HEK293 (cell line): Measurements from ENCODE around the gene LPCAT2.

Experiments used
- CTCF ChIA-PET: fragments of 350-600 bp; formaldehyde crosslinking; extraction: SDS; loops from one replicate; lab custom pipeline; 2021; ENCODE audit warnings: antibody characterized with exemption; lab: Yijun Ruan, JAX
- POLR2A ChIA-PET: fragments of 300-600 bp; formaldehyde crosslinking; extraction: SDS; loops from one replicate; lab custom pipeline; 2020; ENCODE audit warnings: antibody characterized with exemption, inconsistent platforms; lab: Yijun Ruan, JAX
- H3K27ac ChIP-seq: fragments of 200-500 bp; sonication (Bioruptor generic); 2 replicates; pipeline ENCODE4 v1.5.1; 2014; ENCODE audit warnings: low read depth, low read length, control low read depth, inconsistent platforms; ENCODE audit errors: extremely low read depth
- H3K36me3 ChIP-seq, 2 experiments: fragments of 200-500 bp in 1 of 2; sonication (Bioruptor generic) in 1 of 2; 1 replicate in 1 of 2; 2 replicates in 1 of 2; pipeline ENCODE4 v1.5.1; 2014 to 2017; ENCODE audit warnings: inconsistent platforms in 2 of 2, low read length in 2 of 2; ENCODE audit not compliant: control insufficient read depth in 2 of 2, insufficient read depth in 1 of 2
- H3K4me1 ChIP-seq: fragments of 200-500 bp; sonication (Bioruptor generic); 2 replicates; pipeline ENCODE4 v1.5.1; 2014; ENCODE audit warnings: mild to moderate bottlenecking, low read length, inconsistent platforms; ENCODE audit not compliant: control insufficient read depth, insufficient read depth
- H3K4me3 ChIP-seq: 2 replicates; pipeline ENCODE4 v1.5.1; 2011; ENCODE audit warnings: low read depth, mild to moderate bottlenecking, control low read depth, low read length, moderate library complexity
- H3K9me3 ChIP-seq: fragments of 200-500 bp; sonication (Bioruptor generic); 2 replicates; pipeline ENCODE4 v1.5.1; 2014; ENCODE audit warnings: low read depth, low read length, inconsistent platforms; ENCODE audit not compliant: control insufficient read depth, insufficient read depth
- KLF1 ChIP-seq: fragments of 450-650 bp; formaldehyde crosslinking; IDR thresholded peaks from 2 replicates; pipeline ENCODE4 v1.5.1; 2016; ENCODE audit warnings: missing biosample characterization, missing genetic modification characterization
- KLF9 ChIP-seq: fragments of 450-650 bp; formaldehyde crosslinking; IDR thresholded peaks from 2 replicates; pipeline ENCODE4 v1.5.1; 2016; ENCODE audit warnings: missing biosample characterization, missing genetic modification characterization, low read depth
- MZF1 ChIP-seq: fragments of 450-650 bp; formaldehyde crosslinking; IDR thresholded peaks from 2 replicates; pipeline ENCODE4 v1.5.1; 2017; ENCODE audit warnings: missing biosample characterization, missing genetic modification characterization, borderline replicate concordance
- PRDM10 ChIP-seq: fragments of 450-650 bp; formaldehyde crosslinking; IDR thresholded peaks from 2 replicates; pipeline ENCODE4 v1.5.1; 2016; ENCODE audit warnings: missing biosample characterization, missing genetic modification characterization
- TCF7L2 ChIP-seq: IDR thresholded peaks from 2 replicates; pipeline ENCODE4 v1.6.1; 2011; ENCODE audit warnings: low read depth, mild to moderate bottlenecking, inconsistent platforms, low read length, moderate library complexity, borderline replicate concordance
- YY2 ChIP-seq: fragments of 450-650 bp; formaldehyde crosslinking; IDR thresholded peaks from 2 replicates; pipeline ENCODE4 v1.5.1; 2016; ENCODE audit warnings: missing biosample characterization, missing genetic modification characterization
- ZEB2 ChIP-seq: fragments of 450-650 bp; formaldehyde crosslinking; IDR thresholded peaks from 2 replicates; pipeline ENCODE4 v1.5.1; 2016; ENCODE audit warnings: missing biosample characterization, missing genetic modification characterization
- ZFP37 ChIP-seq: fragments of 450-650 bp; formaldehyde crosslinking; IDR thresholded peaks from 2 replicates; pipeline ENCODE4 v1.5.1; 2016; ENCODE audit warnings: missing biosample characterization, missing genetic modification characterization
- ZIC2 ChIP-seq: fragments of 450-650 bp; formaldehyde crosslinking; IDR thresholded peaks from 2 replicates; pipeline ENCODE4 v1.5.1; 2016; ENCODE audit warnings: missing biosample characterization, missing genetic modification characterization
- ZNF211 ChIP-seq: fragments of 450-650 bp; formaldehyde crosslinking; IDR thresholded peaks from 2 replicates; pipeline ENCODE4 v1.5.1; 2016; ENCODE audit warnings: low read depth, missing biosample characterization, missing genetic modification characterization
- ZNF398 ChIP-seq: fragments of 450-650 bp; formaldehyde crosslinking; IDR thresholded peaks from 2 replicates; pipeline ENCODE4 v1.5.1; 2017; ENCODE audit warnings: missing biosample characterization, missing genetic modification characterization
- ZNF423 ChIP-seq: fragments of 450-650 bp; formaldehyde crosslinking; IDR thresholded peaks from 2 replicates; pipeline ENCODE4 v1.5.1; 2016; ENCODE audit warnings: missing biosample characterization, missing genetic modification characterization
- ZNF521 ChIP-seq: fragments of 450-650 bp; formaldehyde crosslinking; IDR thresholded peaks from 2 replicates; pipeline ENCODE4 v1.5.1; 2017; ENCODE audit warnings: missing biosample characterization, mild to moderate bottlenecking, missing genetic modification characterization
- ZNF830 ChIP-seq: fragments of 450-650 bp; IDR thresholded peaks from 2 replicates; pipeline ENCODE4 v1.5.0; 2018; ENCODE audit warnings: missing biosample characterization, missing genetic modification characterization, low read depth, mild to moderate bottlenecking, moderate library complexity
- ZSCAN30 ChIP-seq: fragments of 450-650 bp; IDR thresholded peaks from 2 replicates; pipeline ENCODE4 v1.5.1; 2018; ENCODE audit warnings: missing biosample characterization, mild to moderate bottlenecking, missing genetic modification characterization, moderate library complexity
- TF ChIP-seq, protein P1 (sequence below): fragments of 450-650 bp; formaldehyde crosslinking; IDR thresholded peaks from 2 replicates; pipeline ENCODE4 v1.5.1; 2017; ENCODE audit warnings: missing biosample characterization, missing genetic modification characterization
- TF ChIP-seq, protein P2 (sequence below): fragments of 450-650 bp; formaldehyde crosslinking; IDR thresholded peaks from 2 replicates; pipeline ENCODE4 v1.5.1; 2016; ENCODE audit warnings: missing biosample characterization, missing genetic modification characterization
- TF ChIP-seq, protein P3 (sequence below): fragments of 450-650 bp; formaldehyde crosslinking; IDR thresholded peaks from 2 replicates; pipeline ENCODE4 v1.5.1; 2016; ENCODE audit warnings: missing biosample characterization, missing genetic modification characterization
- TF ChIP-seq, protein P4 (sequence below): fragments of 450-650 bp; formaldehyde crosslinking; IDR thresholded peaks from 2 replicates; pipeline ENCODE4 v1.5.1; 2016; ENCODE audit warnings: missing biosample characterization, missing genetic modification characterization

Gene LPCAT2

GRCh38 chr16:55622930-55623561 is 114.2 kb downstream of the LPCAT2 start:
- H3K27ac ChIP-seq, result no peak overlapping the region
- no peaks in the 10 kb centered on the region for H3K4me1 ChIP-seq
- H3K9me3 ChIP-seq, result no peaks in the 10 kb centered on the region
- H3K4me3 ChIP-seq, result no peak overlapping the region
- ChIA-PET POLR2A (no interaction called here), CTCF (interaction anchor here (0.6 to 2.4 kb wide), 9 partner anchors 11 to 607 kb away, joined by 3 to 11 read pairs (median 4); no protein-coding TSS in a partner anchor)
- no peaks in the 10 kb centered on the region for H3K36me3 ChIP-seq
- TF ChIP-seq ZFP37 (tag by site-specific recombination) (no peak), ZNF521 (no peak), PRDM10 (tag by site-specific recombination) (no peak), ZNF423 (tag by site-specific recombination) (no peak), MZF1 (no peak), ZSCAN30 (tag by site-specific recombination) (no peak), TCF7L2 (peak; percentile 75), ZEB2 (tag by site-specific recombination) (no peak), ZIC2 (tag by site-specific recombination) (peak; percentile 57), ZNF211 (tag by site-specific recombination) (no peak), ZNF398 (tag by site-specific recombination) (peak; percentile 85), YY2 (no peak), KLF9 (tag by site-specific recombination) (no peak), KLF1 (tag by site-specific recombination) (peak; percentile 50; the same call in 1 of the 2 replicates), ZNF830 (no peak)
- TF ChIP-seq, protein P1, sequence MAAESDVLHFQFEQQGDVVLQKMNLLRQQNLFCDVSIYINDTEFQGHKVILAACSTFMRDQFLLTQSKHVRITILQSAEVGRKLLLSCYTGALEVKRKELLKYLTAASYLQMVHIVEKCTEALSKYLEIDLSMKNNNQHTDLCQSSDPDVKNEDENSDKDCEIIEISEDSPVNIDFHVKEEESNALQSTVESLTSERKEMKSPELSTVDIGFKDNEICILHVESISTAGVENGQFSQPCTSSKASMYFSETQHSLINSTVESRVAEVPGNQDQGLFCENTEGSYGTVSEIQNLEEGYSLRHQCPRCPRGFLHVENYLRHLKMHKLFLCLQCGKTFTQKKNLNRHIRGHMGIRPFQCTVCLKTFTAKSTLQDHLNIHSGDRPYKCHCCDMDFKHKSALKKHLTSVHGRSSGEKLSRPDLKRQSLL (tag by site-specific recombination), result no peak
- TF ChIP-seq, protein P2, sequence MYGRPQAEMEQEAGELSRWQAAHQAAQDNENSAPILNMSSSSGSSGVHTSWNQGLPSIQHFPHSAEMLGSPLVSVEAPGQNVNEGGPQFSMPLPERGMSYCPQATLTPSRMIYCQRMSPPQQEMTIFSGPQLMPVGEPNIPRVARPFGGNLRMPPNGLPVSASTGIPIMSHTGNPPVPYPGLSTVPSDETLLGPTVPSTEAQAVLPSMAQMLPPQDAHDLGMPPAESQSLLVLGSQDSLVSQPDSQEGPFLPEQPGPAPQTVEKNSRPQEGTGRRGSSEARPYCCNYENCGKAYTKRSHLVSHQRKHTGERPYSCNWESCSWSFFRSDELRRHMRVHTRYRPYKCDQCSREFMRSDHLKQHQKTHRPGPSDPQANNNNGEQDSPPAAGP (tag by site-specific recombination), result 0 out of 2 replicates have a peak, but pooled peaks have one; percentile 27
- TF ChIP-seq, protein P3, sequence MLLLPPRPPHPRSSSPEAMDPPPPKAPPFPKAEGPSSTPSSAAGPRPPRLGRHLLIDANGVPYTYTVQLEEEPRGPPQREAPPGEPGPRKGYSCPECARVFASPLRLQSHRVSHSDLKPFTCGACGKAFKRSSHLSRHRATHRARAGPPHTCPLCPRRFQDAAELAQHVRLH, result no peak
- TF ChIP-seq, protein P4, sequence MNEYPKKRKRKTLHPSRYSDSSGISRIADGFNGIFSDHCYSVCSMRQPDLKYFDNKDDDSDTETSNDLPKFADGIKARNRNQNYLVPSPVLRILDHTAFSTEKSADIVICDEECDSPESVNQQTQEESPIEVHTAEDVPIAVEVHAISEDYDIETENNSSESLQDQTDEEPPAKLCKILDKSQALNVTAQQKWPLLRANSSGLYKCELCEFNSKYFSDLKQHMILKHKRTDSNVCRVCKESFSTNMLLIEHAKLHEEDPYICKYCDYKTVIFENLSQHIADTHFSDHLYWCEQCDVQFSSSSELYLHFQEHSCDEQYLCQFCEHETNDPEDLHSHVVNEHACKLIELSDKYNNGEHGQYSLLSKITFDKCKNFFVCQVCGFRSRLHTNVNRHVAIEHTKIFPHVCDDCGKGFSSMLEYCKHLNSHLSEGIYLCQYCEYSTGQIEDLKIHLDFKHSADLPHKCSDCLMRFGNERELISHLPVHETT (tag by site-specific recombination), result no peak
